Measurements from ENCODE around the gene CDC42BPB. TPM values are rescaled to one million over a fixed set of nuclear protein-coding genes. Genes with fewer than 3 reads are reported as not detected.

Gene CDC42BPB
- total RNA-seq, 1 donor from 2014 or later, result 116 TPM

GRCh38 chr14:102889615-102890014 lies 167.7 kb downstream of the CDC42BPB start:
- H3K4me2 ChIP-seq (ENCODE audit: low read length), result no peak overlapping the region

GRCh38 chr14:102888748-102889147 lies 168.6 kb downstream of the CDC42BPB start:
- Histone ChIP-seq H3K27ac (ENCODE audit: low read depth, low read length) (no peak overlapping the region), H3K4me2 (ENCODE audit: low read length) (no peak overlapping the region), H3K79me2 (ENCODE audit: insufficient read depth, low read length) (no peaks in the 10 kb centered on the region), H3K36me3 (ENCODE audit: insufficient read depth, low read length) (peaks cover 11% of the 10 kb centered on the region), H3K4me3 (ENCODE audit: insufficient read depth, low read depth, low read length) (no peak overlapping the region), H3K9ac (ENCODE audit: low read length) (no peak overlapping the region), H4K20me1 (ENCODE audit: insufficient read depth, low read length) (peaks cover 5% of the 10 kb centered on the region), H3K4me1 (ENCODE audit: insufficient read depth, low read length) (peaks cover 2% of the 10 kb centered on the region), H3K27me3 (ENCODE audit: insufficient read depth, low read length) (no peaks in the 10 kb centered on the region), H2AFZ (ENCODE audit: low read depth, low read length) (no peak overlapping the region), H3K9me3 (ENCODE audit: insufficient read depth, low read depth, low read length) (no peaks in the 10 kb centered on the region)
- H3K27ac Mint-ChIP-seq (ENCODE audit: unreplicated experiment), result no peak overlapping the region
- no peak for DNase-seq (ENCODE audit: low read depth)
- no peaks in the 10 kb centered on the region for H3K27me3 Mint-ChIP-seq (ENCODE audit: low read depth, unreplicated experiment)
- TF ChIP-seq CTCF (IDR thresholded peaks at IDR 0.05; ENCODE audit: insufficient read depth, low read depth, low read length) (no peak), EZH2 (IDR thresholded peaks at IDR 0.05; ENCODE audit: insufficient read depth, low read length) (no peak)
- no peak for FAIRE-seq
- H3K9me3 Mint-ChIP-seq (ENCODE audit: unreplicated experiment), result no peaks in the 10 kb centered on the region
- no peak overlapping the region for H3K4me3 Mint-ChIP-seq (ENCODE audit: unreplicated experiment)
- H3K4me1 Mint-ChIP-seq (ENCODE audit: low read depth, unreplicated experiment), result peaks cover 4% of the 10 kb centered on the region
- H3K36me3 Mint-ChIP-seq (ENCODE audit: low read depth, unreplicated experiment), result peaks cover 21% of the 10 kb centered on the region

More at GRCh38 chr14:102889615-102890014, 167.7 kb downstream of the CDC42BPB start:
- no peak overlapping the region for H3K4me3 Mint-ChIP-seq (ENCODE audit: unreplicated experiment)
- H3K9me3 Mint-ChIP-seq (ENCODE audit: unreplicated experiment), result no peaks in the 10 kb centered on the region
- H3K4me1 ChIP-seq (ENCODE audit: insufficient read depth, low read length), result peaks cover 2% of the 10 kb centered on the region
- H2AFZ ChIP-seq (ENCODE audit: low read depth, low read length), result no peak overlapping the region
- no peaks in the 10 kb centered on the region for H3K9me3 ChIP-seq (ENCODE audit: insufficient read depth, low read depth, low read length)
- DNase-seq (ENCODE audit: low read depth) (no peak), FAIRE-seq (no peak)
- no peaks in the 10 kb centered on the region for H3K79me2 ChIP-seq (ENCODE audit: insufficient read depth, low read length)
- no peaks in the 10 kb centered on the region for H3K27me3 Mint-ChIP-seq (ENCODE audit: low read depth, unreplicated experiment)
- H3K36me3 ChIP-seq (ENCODE audit: insufficient read depth, low read length), result peaks cover 11% of the 10 kb centered on the region
- H3K36me3 Mint-ChIP-seq (ENCODE audit: low read depth, unreplicated experiment), result peaks cover 18% of the 10 kb centered on the region
- no peak overlapping the region for H3K4me3 ChIP-seq (ENCODE audit: insufficient read depth, low read depth, low read length)
- no peaks in the 10 kb centered on the region for H3K27me3 ChIP-seq (ENCODE audit: insufficient read depth, low read length)
- H3K27ac ChIP-seq (ENCODE audit: low read depth, low read length), result no peak overlapping the region
- no peak overlapping the region for H3K9ac ChIP-seq (ENCODE audit: low read length)
- TF ChIP-seq EZH2 (IDR thresholded peaks at IDR 0.05; ENCODE audit: insufficient read depth, low read length) (no peak), CTCF (IDR thresholded peaks at IDR 0.05; ENCODE audit: insufficient read depth, low read depth, low read length) (no peak)
- peaks cover 5% of the 10 kb centered on the region for H4K20me1 ChIP-seq (ENCODE audit: insufficient read depth, low read length)
- H3K4me1 Mint-ChIP-seq (ENCODE audit: low read depth, unreplicated experiment), result peaks cover 4% of the 10 kb centered on the region
- no peak overlapping the region for H3K27ac Mint-ChIP-seq (ENCODE audit: unreplicated experiment)

- no peak overlapping the region for H3K4me3 Mint-ChIP-seq (ENCODE audit: unreplicated experiment)
- Histone ChIP-seq H2AFZ (ENCODE audit: low read depth, low read length) (no peak overlapping the region), H3K27ac (ENCODE audit: low read depth, low read length) (no peak overlapping the region), H3K9me3 (ENCODE audit: insufficient read depth, low read depth, low read length) (no peaks in the 10 kb centered on the region), H3K27me3 (ENCODE audit: insufficient read depth, low read length) (no peaks in the 10 kb centered on the region), H3K4me1 (ENCODE audit: insufficient read depth, low read length) (no peaks in the 10 kb centered on the region), H3K4me3 (ENCODE audit: insufficient read depth, low read depth, low read length) (no peak overlapping the region), H3K36me3 (ENCODE audit: insufficient read depth, low read length) (peaks cover 11% of the 10 kb centered on the region), H3K9ac (ENCODE audit: low read length) (no peak overlapping the region), H3K4me2 (ENCODE audit: low read length) (no peak overlapping the region), H3K79me2 (ENCODE audit: insufficient read depth, low read length) (no peaks in the 10 kb centered on the region), H4K20me1 (ENCODE audit: insufficient read depth, low read length) (no peaks in the 10 kb centered on the region)
- FAIRE-seq (no peak), DNase-seq (ENCODE audit: low read depth) (no peak)
- H3K9me3 Mint-ChIP-seq (ENCODE audit: unreplicated experiment), result no peaks in the 10 kb centered on the region
- TF ChIP-seq CTCF (IDR thresholded peaks at IDR 0.05; ENCODE audit: insufficient read depth, low read depth, low read length) (no peak), EZH2 (IDR thresholded peaks at IDR 0.05; ENCODE audit: insufficient read depth, low read length) (no peak)
- H3K36me3 Mint-ChIP-seq (ENCODE audit: low read depth, unreplicated experiment), result peaks cover 19% of the 10 kb centered on the region
- H3K27ac Mint-ChIP-seq (ENCODE audit: unreplicated experiment), result no peak overlapping the region
- H3K27me3 Mint-ChIP-seq (ENCODE audit: low read depth, unreplicated experiment), result no peaks in the 10 kb centered on the region
- no peaks in the 10 kb centered on the region for H3K4me1 Mint-ChIP-seq (ENCODE audit: low read depth, unreplicated experiment)
Observed at GRCh38 chr14:102885737-102886447, 171.5 kb downstream of the CDC42BPB start.
